ENCODE results near the gene LCN6.
"Not testable (repeated sequence)": the region's sequence is repeated elsewhere in the genome, so short reads cannot be mapped to it uniquely, and the experiment has no call there.

LCN6 gene
- total RNA-seq, result 0 reads per million in 2 experiments

GRCh38 chr9:136748201-136748600 is at the start of gene LCN6:
Gene LCN6, minus strand, starts transcription at chr9:136748525. Its CDS starts 42 bp downstream, at chr9:136748483.
- DNase-seq (ENCODE audit: low read depth), result no peak

GRCh38 chr9:136796775-136797347 is 48.5 kb upstream of the LCN6 start:
- not testable (repeated sequence) for DNase-seq (ENCODE audit: low read depth)

GRCh38 chr9:136796238-136796774 is 48.0 kb upstream of the LCN6 start, which contains the start of gene CCDC183:
Gene CCDC183, plus strand, starts transcription at chr9:136796338. Its CDS starts 60 bp downstream, at chr9:136796398.
- DNase-seq (ENCODE audit: low read depth), result no peak

- no peak for DNase-seq (ENCODE audit: low read depth)
Measured at GRCh38 chr9:136795000-136795348, 46.6 kb upstream of the LCN6 start.

- no peak for DNase-seq (ENCODE audit: low read depth)
Measured at GRCh38 chr9:136794281-136794999, 46.1 kb upstream of the LCN6 start.

- DNase-seq (ENCODE audit: low read depth), result no peak
Measured at GRCh38 chr9:136793086-136793946, 45.0 kb upstream of the LCN6 start.

GRCh38 chr9:136792321-136793085 is 44.2 kb upstream of the LCN6 start:
- DNase-seq (ENCODE audit: low read depth), result no peak

GRCh38 chr9:136791516-136792276 is 43.4 kb upstream of the LCN6 start:
- DNase-seq (ENCODE audit: low read depth), result peak; percentile 60

- DNase-seq (ENCODE audit: low read depth), result peak; percentile 100
Measured at GRCh38 chr9:136790640-136791515, 42.6 kb upstream of the LCN6 start, which contains the start of gene TMEM141. Gene TMEM141, plus strand, starts transcription at chr9:136791344. Its CDS starts 27 bp downstream, at chr9:136791371.

GRCh38 chr9:136789523-136789937 is 41.2 kb upstream of the LCN6 start:
- DNase-seq (ENCODE audit: low read depth), result no peak

GRCh38 chr9:136788644-136789522 is 40.6 kb upstream of the LCN6 start:
- not testable (repeated sequence) for DNase-seq (ENCODE audit: low read depth)

- peak; percentile 45 for DNase-seq (ENCODE audit: low read depth)
Measured at GRCh38 chr9:136787690-136788400, 39.5 kb upstream of the LCN6 start.

GRCh38 chr9:136786983-136787382 is 38.7 kb upstream of the LCN6 start:
- not testable (repeated sequence) for DNase-seq (ENCODE audit: low read depth)

GRCh38 chr9:136786451-136786850 is 38.1 kb upstream of the LCN6 start:
- no peak for DNase-seq (ENCODE audit: low read depth)

GRCh38 chr9:136785565-136786355 is 37.4 kb upstream of the LCN6 start:
- not testable (repeated sequence) for DNase-seq (ENCODE audit: low read depth)

- no peak for DNase-seq (ENCODE audit: low read depth)
Measured at GRCh38 chr9:136784997-136785361, 36.7 kb upstream of the LCN6 start.
